ENCODE results near the gene IQCH.

- TF ChIP-seq EZH2 (IDR thresholded peaks at IDR 0.05), result no peak
- no peak for TF ChIP-seq POLR2AphosphoS5 (IDR thresholded peaks at IDR 0.05; ENCODE audit: borderline replicate concordance, low read depth, low read length)
These were observed 225.4 kb downstream of the IQCH start for GRCh38 chr15:67479781-67480505.
